HG03280 (cell line): ENCODE data around the gene ELOVL7.
"Not testable (repeated sequence)": the region's sequence is repeated elsewhere in the genome, so short reads cannot be mapped to it uniquely, and the experiment has no call there.

Experiments
- ATAC-seq: cut with Tn5 transposase; IDR thresholded peaks from one replicate; pipeline ENCODE4 v1.9.1; 2021; ENCODE audit warnings: mild to moderate bottlenecking, moderate library complexity; ENCODE audit not compliant: unreplicated experiment

Gene ELOVL7

GRCh38 chr5:60797482-60798153 is 46.5 kb downstream of the ELOVL7 start:
- ATAC-seq = no peak

DNA sequence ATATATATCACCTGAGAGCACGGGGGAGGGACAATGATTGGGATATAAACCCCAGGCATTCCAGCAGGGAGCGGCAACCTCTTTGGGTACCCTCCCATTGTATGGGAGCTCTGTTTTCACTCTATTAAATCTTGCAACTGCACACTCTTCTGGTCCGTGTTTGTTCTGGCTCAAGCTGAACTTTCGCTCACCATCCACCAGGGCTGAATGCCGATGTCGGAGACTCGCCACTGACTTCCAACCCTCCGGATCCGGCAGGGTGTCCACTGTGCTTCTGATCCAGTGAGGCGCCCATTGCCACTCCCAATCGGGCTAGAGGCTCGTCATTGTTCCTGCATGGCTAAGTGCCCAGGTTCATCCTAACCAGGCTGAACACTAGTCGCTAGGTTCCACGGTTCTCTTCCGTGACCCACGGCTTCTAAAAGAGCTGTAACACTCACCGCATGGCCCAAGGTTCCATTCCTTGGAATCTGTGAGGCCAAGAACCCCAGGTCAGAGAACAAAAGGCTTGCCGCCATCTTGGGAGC is 48.6 kb downstream of the ELOVL7 start:
- ATAC-seq = not testable (repeated sequence)

GRCh38 chr5:60794691-60795090 is 49.4 kb downstream of the ELOVL7 start:
- no peak for ATAC-seq

DNA sequence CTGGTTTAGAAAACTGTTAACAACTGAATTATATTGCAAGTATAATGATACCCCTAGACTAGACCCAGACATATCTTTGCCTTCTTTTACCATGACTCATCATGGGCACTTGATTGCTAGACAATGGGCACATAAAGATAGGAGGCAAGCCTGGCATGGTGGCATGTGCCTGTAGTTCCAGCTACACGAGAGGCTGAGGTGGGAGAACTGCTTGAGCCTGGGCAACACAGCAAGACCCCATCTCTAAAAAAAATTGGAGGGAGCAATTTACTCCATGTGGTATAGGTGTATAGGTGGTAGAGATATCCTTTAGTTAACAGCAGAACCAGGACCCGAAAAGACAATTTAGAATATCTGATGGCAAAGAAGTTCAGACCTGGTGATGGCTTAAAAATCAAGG is 51.6 kb downstream of the ELOVL7 start:
- no peak for ATAC-seq

DNA sequence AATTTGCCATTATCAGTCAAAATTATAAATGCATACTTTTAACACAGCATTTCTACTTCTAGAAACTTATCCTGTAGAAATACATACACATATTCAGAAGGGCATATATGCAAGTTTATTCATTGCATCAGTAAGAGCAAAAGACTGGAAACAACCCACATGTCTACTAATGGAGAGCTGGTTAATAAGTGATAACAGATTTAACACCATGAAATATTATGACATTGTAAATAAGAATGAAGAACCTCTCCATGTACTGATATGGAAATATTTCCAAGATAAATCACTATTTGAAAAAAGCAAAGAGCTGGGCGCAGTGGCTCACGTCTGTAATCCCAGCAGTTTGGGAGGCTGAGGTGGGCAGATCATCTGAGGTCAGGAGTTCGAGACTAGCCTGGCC is 54.5 kb downstream of the ELOVL7 start:
- no peak for ATAC-seq

DNA sequence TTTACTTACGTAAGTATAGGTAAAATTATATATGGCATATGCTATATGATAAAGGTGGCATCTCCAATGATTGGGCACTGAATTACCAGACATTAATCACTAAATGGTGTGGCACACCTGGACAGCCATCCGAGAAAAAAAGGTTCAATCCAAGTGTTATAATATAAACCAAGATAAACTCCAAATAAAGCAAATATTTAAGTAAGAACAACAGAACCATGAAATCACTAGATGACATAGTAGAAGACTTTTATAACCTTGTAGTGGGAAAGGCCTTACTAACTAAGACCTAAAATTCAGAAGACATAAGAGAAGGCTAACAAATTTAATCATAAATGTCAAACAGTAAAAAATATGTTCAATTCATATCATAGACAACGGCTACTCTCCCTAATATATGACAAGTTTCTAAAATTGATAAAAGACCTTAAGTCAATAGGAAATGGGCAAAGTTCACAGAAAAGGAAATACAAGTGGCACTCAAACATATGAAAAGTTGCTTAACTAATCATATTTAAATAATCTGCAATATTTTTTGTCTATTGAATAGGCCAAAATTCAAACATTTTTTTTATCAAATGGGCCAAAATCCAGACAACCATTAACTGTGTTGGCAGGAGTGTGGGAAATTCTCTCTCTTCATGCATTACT is 55.1 kb downstream of the ELOVL7 start:
- no peak for ATAC-seq

GRCh38 chr5:60779466-60779865 is 64.6 kb downstream of the ELOVL7 start:
- no peak for ATAC-seq

GRCh38 chr5:60776343-60776742 is 67.7 kb downstream of the ELOVL7 start:
- ATAC-seq = no peak

DNA sequence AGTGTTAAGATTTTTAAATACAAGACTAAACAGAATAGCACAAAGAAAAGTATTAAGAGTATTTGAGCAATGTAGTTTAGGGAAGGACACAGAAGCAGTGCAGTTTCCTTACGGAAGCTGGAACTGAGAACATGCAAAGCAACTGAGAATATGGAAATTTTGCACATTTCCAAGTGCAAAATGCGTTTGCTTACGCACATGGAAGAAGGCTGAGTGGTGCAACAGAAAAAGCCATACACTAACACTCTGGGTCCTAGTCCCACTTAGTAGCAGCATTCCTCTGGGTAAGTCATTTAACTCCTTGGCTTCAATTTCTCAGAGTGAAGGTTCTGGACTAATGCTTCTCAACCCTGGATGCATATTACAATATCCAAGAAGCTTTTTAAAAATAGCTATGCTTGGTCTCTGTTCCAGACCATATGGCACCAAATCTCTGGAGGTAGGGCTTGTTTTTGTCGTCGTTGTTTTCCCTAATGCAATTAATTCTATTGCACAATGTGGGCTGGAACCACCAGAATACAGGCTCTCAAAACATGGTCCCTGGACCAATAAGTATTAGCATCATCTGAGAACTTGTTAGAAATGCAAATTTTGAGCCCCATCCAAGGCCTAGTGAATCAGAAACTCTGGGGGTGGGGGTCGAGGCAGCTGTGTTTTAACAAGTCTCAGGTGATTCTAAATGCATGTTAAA is 78.9 kb downstream of the ELOVL7 start:
- ATAC-seq = no peak

- no peak for ATAC-seq
Observed at GRCh38 chr5:60763061-60763460, 81.0 kb downstream of the ELOVL7 start.

DNA sequence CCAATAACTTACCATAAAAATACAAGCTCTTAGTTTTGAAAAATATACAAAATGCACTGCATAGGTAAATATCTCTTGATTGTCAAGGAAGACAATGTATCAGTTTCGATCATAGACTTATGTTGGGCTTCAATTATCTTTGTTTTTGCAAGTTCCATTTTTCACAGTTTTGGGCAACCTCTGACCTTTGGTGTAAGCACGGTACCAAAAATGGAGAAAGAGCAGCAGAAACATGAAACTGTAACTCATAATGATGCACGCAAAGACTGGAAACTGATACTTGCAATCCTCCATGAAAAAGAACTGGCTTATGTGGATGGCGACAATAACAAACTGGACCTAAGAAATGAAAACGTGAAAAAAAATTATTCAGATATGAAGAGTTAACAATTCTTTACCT is 89.6 kb downstream of the ELOVL7 start:
- no peak for ATAC-seq

DNA sequence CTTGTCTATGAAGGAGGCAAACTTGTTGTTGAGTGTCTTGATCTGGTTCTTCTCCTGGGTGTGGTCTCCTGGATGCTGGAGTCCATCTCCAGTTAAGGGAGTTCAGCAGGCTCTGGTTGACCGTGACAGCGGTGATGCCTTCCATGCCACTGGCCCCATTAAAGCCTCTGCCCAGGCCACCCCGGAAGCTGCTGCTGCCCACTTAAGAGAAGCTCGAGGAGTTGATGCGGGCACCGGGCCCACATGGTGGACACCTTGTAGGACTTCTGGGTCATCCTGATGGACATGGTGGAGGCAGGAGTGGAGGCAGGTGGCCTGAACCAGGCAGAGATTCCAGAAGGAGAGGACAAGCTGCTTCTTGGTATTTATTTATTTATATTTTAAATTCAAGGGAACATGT is 99.4 kb downstream of the ELOVL7 start:
- no peak for ATAC-seq

- no peak for ATAC-seq
Observed at GRCh38 chr5:60743511-60744314, 100.4 kb downstream of the ELOVL7 start.

DNA sequence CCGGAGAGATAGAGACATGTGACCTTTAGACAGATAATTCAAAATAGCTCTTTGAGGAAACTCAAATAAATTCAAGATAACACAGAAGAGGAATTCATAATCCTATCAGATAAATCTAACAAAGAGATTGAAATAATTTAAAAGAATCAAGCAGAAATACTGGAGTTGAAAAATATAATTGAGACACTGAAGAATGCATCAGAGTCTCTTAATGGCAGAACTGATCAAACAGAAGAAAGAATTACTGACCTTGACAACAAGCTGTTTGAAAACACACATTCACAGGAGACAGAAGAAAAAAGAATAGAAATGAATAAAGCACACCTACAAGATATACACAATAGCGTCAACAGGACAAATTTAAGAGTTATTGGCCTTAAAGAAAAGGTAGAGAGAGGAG is 103.7 kb downstream of the ELOVL7 start:
- ATAC-seq = no peak

DNA sequence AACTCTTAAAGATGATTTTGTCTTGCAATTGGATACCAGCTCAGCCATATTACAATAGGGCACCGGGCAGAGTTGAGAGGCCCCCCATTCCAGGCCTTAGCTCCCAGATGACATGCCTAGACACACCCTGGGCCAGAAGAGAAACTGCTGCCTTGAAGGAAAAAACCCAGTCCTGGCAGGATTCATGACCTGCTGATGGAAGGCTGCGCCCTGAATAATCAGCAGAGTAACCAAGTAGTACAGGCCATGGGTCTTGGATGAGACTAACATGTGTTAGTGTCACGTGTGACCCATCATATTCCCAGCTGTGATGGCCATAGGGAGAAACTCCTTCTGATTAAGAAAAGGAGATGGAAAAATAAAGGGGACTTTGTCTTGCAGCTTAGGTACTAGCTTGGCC is 105.1 kb downstream of the ELOVL7 start:
- no peak for ATAC-seq

DNA sequence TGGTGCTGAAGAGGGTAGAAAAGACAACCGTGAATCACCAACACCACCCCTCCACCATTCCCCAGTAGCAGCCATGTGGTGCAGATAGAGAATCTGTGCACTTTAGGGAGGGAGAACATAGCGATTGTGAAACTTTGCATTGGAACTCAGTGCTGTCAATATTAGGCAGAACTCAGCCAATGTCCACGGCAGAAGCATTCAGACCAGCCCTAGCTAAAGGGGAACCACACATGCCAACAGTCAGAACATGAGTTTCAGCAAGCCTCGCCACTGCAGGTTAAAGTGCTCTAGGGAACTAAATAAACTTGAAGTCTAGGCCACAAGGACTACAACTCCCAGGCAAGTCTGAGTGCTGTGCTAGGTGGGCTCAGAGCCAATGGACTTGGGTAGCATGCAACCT is 105.6 kb downstream of the ELOVL7 start:
- ATAC-seq = no peak

- ATAC-seq = not testable (repeated sequence)
Observed at GRCh38 chr5:60730858-60731257, 113.2 kb downstream of the ELOVL7 start.

GRCh38 chr5:60727033-60727679 is 116.9 kb downstream of the ELOVL7 start:
- no peak for ATAC-seq

GRCh38 chr5:60724126-60724525 is 119.9 kb downstream of the ELOVL7 start:
- no peak for ATAC-seq

DNA sequence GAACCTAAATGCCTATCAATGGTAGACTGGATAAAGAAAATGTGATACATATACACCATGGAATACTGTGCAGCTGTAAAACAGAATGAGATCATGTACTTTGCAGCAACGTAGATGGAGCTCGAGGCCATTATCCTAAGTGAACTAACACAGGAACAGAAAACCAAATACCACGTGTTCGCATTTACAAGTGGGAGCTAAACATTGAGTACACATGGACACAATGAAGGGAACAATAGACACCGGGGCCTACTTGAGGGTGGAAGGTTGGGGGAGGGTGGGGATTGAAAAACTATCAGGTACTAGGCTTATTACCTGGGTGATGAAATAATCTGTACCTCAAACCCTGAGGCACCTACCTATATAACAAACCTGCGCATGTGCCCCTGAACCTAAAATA is 121.7 kb downstream of the ELOVL7 start:
- ATAC-seq = no peak

DNA sequence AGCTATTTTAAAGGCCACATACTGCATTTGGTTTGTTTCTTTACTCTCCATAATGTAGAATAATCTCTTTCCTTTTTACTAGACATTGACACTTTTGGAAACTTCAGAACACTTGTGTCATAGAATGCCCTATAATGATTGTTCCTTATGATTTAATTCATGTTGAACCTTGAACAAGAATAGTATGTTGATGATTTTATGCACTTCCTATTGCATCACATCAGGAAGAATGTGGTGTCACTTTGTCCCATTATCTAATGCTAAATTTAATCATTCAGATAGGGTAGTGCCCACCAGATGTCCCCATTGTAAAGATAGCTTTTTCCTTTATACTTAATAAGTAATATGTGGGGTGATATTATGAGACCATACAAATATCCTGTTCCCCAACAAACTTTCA is 124.7 kb downstream of the ELOVL7 start:
- ATAC-seq = no peak
